ENCODE data around the gene C22orf39. TPM values are rescaled to one million over a fixed set of nuclear protein-coding genes. Genes with fewer than 3 reads are reported as not detected.

Gene C22orf39
- total RNA-seq, 1 experiment from 2014 or later = 28.4 TPM

GRCh38 chr22:19405133-19405532 is 42.4 kb downstream of the C22orf39 start:
- Histone ChIP-seq H3K27ac (ENCODE audit: low read depth, low read length, poor library complexity, severe bottlenecking) (no peak overlapping the region), H3K4me3 (ENCODE audit: low read depth, low read length, poor library complexity, severe bottlenecking) (no peak overlapping the region), H3K27me3 (replicated peaks; ENCODE audit: insufficient read depth, low read depth, low read length, poor library complexity) (no peaks in the 10 kb centered on the region), H3K36me3 (ENCODE audit: insufficient read depth, low read length, poor library complexity, severe bottlenecking) (peaks cover 26% of the 10 kb centered on the region), H3K4me1 (ENCODE audit: insufficient read depth, low read length, poor library complexity, severe bottlenecking) (no peaks in the 10 kb centered on the region), H3K9me3 (ENCODE audit: low read depth, low read length, poor library complexity, severe bottlenecking) (no peaks in the 10 kb centered on the region)
- intact Hi-C loops (cut with micrococcal nuclease; ENCODE audit: unreplicated experiment) = no loop called here
- ChIA-PET CTCF (no interaction called here), POLR2A (ENCODE audit: low non-redundant PET) (no interaction called here)
- no TSS peak for BruUV-seq (replicated peaks)
- no peak for DNase-seq (ENCODE audit: low spot score)
- TF ChIP-seq EZH2 (IDR thresholded peaks at IDR 0.05; ENCODE audit: borderline replicate concordance, low read depth, low read length, poor library complexity, severe bottlenecking) = no peak
- TF ChIP-seq, protein P1, sequence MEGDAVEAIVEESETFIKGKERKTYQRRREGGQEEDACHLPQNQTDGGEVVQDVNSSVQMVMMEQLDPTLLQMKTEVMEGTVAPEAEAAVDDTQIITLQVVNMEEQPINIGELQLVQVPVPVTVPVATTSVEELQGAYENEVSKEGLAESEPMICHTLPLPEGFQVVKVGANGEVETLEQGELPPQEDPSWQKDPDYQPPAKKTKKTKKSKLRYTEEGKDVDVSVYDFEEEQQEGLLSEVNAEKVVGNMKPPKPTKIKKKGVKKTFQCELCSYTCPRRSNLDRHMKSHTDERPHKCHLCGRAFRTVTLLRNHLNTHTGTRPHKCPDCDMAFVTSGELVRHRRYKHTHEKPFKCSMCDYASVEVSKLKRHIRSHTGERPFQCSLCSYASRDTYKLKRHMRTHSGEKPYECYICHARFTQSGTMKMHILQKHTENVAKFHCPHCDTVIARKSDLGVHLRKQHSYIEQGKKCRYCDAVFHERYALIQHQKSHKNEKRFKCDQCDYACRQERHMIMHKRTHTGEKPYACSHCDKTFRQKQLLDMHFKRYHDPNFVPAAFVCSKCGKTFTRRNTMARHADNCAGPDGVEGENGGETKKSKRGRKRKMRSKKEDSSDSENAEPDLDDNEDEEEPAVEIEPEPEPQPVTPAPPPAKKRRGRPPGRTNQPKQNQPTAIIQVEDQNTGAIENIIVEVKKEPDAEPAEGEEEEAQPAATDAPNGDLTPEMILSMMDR (conservative IDR thresholded peaks at IDR 0.05; ENCODE audit: low read depth, low read length) = no peak

GRCh38 chr22:19404676-19405075 is 42.8 kb downstream of the C22orf39 start:
- no peaks in the 10 kb centered on the region for H3K9me3 ChIP-seq (ENCODE audit: low read depth, low read length, poor library complexity, severe bottlenecking)
- H3K27me3 ChIP-seq (replicated peaks; ENCODE audit: insufficient read depth, low read depth, low read length, poor library complexity) = no peaks in the 10 kb centered on the region
- ChIA-PET POLR2A (ENCODE audit: low non-redundant PET) (interaction anchor here (0.6 kb wide), 1 partner anchor 23 kb away, joined by 3 read pairs; no protein-coding TSS in a partner anchor), CTCF (interaction anchor here (0.6 kb wide), 1 partner anchor 55 kb away, joined by 3 read pairs; no protein-coding TSS in a partner anchor)
- no TSS peak for BruUV-seq (replicated peaks)
- H3K36me3 ChIP-seq (ENCODE audit: insufficient read depth, low read length, poor library complexity, severe bottlenecking) = peaks cover 28% of the 10 kb centered on the region
- no peak for DNase-seq (ENCODE audit: low spot score)
- no peak for TF ChIP-seq EZH2 (IDR thresholded peaks at IDR 0.05; ENCODE audit: borderline replicate concordance, low read depth, low read length, poor library complexity, severe bottlenecking)
- TF ChIP-seq, protein P1 (conservative IDR thresholded peaks at IDR 0.05; ENCODE audit: low read depth, low read length) = no peak
- H3K4me3 ChIP-seq (ENCODE audit: low read depth, low read length, poor library complexity, severe bottlenecking) = no peak overlapping the region
- no peak overlapping the region for H3K27ac ChIP-seq (ENCODE audit: low read depth, low read length, poor library complexity, severe bottlenecking)
- H3K4me1 ChIP-seq (ENCODE audit: insufficient read depth, low read length, poor library complexity, severe bottlenecking) = no peaks in the 10 kb centered on the region
- intact Hi-C loops (cut with micrococcal nuclease; ENCODE audit: unreplicated experiment) = no loop called here

- Histone ChIP-seq H3K4me3 (ENCODE audit: low read depth, low read length, poor library complexity, severe bottlenecking) (no peak overlapping the region), H3K27me3 (replicated peaks; ENCODE audit: insufficient read depth, low read depth, low read length, poor library complexity) (no peaks in the 10 kb centered on the region), H3K9me3 (ENCODE audit: low read depth, low read length, poor library complexity, severe bottlenecking) (no peaks in the 10 kb centered on the region), H3K27ac (ENCODE audit: low read depth, low read length, poor library complexity, severe bottlenecking) (no peak overlapping the region), H3K36me3 (ENCODE audit: insufficient read depth, low read length, poor library complexity, severe bottlenecking) (peaks cover 33% of the 10 kb centered on the region), H3K4me1 (ENCODE audit: insufficient read depth, low read length, poor library complexity, severe bottlenecking) (no peaks in the 10 kb centered on the region)
- BruUV-seq (replicated peaks) = no TSS peak
- intact Hi-C loops (cut with micrococcal nuclease; ENCODE audit: unreplicated experiment) = no loop called here
- TF ChIP-seq, protein P1 (conservative IDR thresholded peaks at IDR 0.05; ENCODE audit: low read depth, low read length) = no peak
- no peak for TF ChIP-seq EZH2 (IDR thresholded peaks at IDR 0.05; ENCODE audit: borderline replicate concordance, low read depth, low read length, poor library complexity, severe bottlenecking)
- no peak for DNase-seq (ENCODE audit: low spot score)
- ChIA-PET POLR2A (ENCODE audit: low non-redundant PET) (no interaction called here), CTCF (no interaction called here)
Observed at GRCh38 chr22:19402642-19403191, 44.8 kb downstream of the C22orf39 start.

Measured in A673 (cell line).